Keratinocyte (primary cell): ENCODE measurements around the gene GPR42.

Experiments used
- EZH2 ChIP-seq: IDR thresholded peaks from one replicate; pipeline ENCODE4 v1.6.1; 2012; ENCODE audit warnings: inconsistent platforms, mild to moderate bottlenecking, low read length, moderate library complexity
- TF ChIP-seq, protein P1 (sequence below), 3 experiments: IDR thresholded peaks in 1 of 3; conservative IDR thresholded peaks in 1 of 3; optimal IDR thresholded peaks in 1 of 3; 2 replicates in 2 of 3; 3 replicates in 1 of 3; pipeline versions ENCODE3 to v1.5.1; 2011; ENCODE audit warnings: low read length in 3 of 3, mild to moderate bottlenecking in 3 of 3, moderate library complexity in 2 of 3, control low read depth in 1 of 3, inconsistent platforms in 1 of 3; ENCODE audit not compliant: insufficient read depth in 2 of 3; ENCODE audit errors: extremely low read depth in 1 of 3

- TF ChIP-seq, protein P1, sequence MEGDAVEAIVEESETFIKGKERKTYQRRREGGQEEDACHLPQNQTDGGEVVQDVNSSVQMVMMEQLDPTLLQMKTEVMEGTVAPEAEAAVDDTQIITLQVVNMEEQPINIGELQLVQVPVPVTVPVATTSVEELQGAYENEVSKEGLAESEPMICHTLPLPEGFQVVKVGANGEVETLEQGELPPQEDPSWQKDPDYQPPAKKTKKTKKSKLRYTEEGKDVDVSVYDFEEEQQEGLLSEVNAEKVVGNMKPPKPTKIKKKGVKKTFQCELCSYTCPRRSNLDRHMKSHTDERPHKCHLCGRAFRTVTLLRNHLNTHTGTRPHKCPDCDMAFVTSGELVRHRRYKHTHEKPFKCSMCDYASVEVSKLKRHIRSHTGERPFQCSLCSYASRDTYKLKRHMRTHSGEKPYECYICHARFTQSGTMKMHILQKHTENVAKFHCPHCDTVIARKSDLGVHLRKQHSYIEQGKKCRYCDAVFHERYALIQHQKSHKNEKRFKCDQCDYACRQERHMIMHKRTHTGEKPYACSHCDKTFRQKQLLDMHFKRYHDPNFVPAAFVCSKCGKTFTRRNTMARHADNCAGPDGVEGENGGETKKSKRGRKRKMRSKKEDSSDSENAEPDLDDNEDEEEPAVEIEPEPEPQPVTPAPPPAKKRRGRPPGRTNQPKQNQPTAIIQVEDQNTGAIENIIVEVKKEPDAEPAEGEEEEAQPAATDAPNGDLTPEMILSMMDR (optimal IDR thresholded peaks at IDR 0.05 in 1 of 3, IDR thresholded peaks at IDR 0.05 in 1 of 3, conservative IDR thresholded peaks at IDR 0.05 in 1 of 3; ENCODE audit: extremely low read depth in 1 of 3, insufficient read depth in 2 of 3, low read length in 3 of 3): no peak
- no peak for TF ChIP-seq EZH2
Observed at GRCh38 chr19:35321291-35321690, 49.6 kb upstream of the GPR42 start.
